Measurements from ENCODE around the gene TCF4.

Gene TCF4

DNA sequence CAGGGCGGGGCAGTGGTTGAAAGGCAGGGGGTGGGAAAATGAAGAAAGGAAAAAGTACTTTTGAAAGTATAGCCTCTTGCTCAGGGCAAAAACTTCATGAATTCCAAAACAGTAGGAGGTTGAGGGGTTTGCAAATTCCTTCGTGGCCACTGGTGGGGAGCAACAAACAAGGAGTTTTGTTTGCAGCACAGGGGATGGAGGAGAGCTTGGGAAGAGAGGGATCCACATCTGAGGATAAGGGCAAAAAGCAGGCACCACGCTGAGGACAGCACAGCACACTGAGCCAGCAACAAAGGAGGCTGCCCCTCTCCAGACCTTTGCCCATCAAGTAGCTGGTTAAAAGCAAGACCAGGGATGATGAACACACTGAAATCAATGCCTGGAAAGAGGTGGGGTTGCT is 148.9 kb downstream of the TCF4 start:
- no peak for DNase-seq (ENCODE audit: low read depth)

DNA sequence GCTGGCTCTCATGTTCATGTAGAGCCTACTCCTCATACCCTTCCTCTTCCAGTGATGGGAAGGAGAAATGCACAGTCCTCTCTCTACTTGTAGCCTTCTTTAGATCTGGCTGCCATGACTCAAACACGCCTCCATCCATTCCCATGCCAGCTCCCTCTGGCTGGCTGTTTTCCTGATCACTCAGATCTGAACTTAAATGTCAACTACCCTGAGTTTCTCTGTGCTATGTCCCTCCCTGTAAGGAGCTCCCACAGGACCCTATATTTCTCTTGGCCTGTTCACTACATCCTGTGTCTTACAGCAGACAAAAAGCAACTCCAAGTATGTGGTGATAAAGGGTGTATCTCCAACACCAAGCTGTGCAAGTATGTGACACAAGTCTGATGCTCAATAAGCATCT is 152.4 kb downstream of the TCF4 start:
- DNase-seq (ENCODE audit: low read depth) = no peak

DNA sequence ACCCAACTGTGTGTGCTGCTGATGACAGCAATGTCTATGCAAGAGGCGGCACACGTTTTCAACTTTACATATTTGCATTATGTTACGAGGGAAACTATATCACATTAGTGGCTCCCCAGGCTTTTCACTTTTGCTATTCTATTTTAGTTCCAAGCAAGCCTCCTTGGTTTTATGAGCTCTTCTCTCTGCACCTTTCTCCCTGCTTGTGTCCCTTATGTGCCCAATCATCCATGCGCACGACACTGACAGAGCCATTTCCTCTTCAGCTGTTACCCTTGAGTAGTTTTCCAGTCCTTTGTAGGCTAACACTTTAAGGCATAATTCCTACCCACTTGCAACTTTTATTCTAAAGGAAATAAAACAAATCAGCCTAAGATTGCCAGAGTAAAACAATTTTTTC is 154.3 kb downstream of the TCF4 start:
- DNase-seq (ENCODE audit: low read depth) = no peak

DNA sequence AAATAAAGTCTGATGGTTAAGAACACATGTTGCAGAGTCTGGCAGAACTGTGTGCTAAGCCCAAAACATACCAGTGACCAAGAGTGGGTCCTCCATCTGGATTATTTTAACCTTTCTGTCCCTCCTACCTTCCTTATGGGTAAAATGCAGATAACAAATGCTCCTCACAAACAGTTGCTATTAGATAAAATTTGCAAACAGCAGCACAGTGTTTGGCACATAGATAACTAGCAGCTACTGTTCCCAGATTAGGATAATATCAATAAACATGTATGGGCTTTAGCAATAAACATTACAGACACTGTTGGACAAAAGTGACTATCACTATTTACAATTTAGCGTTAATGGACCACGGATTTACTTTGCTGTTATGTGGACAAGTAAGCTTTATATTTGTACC is 154.9 kb downstream of the TCF4 start:
- no peak for DNase-seq (ENCODE audit: low read depth)

DNA sequence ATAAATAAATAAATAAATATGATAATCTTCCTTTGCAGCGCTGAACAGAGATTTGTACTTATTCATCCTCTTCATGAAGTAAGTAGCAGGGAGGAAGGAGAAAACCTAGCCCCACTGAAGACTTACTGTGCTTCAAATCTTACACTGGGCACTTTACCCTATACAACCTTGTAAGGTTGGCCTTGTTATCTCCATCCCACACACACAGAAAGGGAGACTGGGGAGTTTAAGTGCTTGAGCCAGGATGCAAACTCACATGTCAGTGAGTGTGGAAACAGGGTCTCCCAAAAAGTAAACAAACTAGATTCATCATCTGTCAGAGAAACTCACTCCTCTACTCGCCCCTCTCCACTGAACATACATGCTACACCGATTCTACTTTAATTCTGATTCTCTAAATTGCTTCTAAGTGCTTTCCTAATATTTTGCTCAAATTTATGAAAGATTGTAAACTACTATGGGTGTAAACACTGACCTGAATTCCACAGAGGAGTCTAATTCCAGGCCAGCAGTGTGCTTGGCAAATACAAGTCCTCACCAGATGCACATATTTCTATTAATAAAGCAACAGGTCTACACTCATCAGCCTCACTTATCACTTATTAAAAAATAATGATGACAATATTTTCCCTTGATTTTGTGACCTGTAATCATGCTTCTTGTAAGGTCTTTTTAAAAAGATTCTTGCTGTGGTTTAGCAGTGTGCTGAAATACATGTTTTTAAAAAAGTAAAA is 155.5 kb downstream of the TCF4 start:
- DNase-seq (ENCODE audit: low read depth) = no peak

DNA sequence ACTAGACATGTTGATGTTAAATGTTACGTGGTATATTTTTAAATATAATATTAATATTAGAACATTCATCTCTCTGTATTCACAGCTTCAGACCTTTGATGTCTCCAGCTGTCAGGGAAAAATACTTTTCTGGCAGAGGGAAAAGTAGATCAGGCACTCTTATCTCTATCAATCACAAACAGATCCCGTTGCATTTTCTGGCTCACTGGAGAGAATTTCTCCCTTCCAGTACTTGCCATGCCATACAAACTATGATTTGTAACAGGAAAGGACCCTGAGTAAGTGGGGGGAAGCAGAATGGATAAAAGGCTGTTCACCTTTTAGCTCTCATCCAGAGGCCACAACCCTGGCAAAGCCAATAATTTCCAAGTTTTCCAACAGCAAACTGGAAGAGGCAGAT is 158.0 kb downstream of the TCF4 start:
- no peak for DNase-seq (ENCODE audit: low read depth)

DNA sequence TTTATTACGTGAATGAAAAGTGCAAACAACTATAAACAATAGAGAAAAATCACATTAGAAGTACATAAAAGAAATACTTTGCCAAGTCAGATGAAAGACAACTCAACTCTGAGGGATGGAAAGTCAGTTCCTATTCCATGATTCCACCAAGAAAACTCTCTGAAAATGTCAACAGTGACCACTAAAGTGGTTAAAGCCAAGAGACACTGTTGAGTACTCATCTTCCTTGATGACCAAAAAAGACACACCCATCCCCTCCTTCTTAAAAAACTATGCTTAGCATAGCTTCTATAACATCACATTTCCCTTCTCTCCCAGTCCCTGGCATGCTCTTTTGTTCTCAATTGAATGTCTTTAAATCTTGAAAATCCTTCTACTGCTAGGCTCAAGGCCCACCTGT is 160.0 kb downstream of the TCF4 start:
- DNase-seq (ENCODE audit: low read depth) = no peak

DNA sequence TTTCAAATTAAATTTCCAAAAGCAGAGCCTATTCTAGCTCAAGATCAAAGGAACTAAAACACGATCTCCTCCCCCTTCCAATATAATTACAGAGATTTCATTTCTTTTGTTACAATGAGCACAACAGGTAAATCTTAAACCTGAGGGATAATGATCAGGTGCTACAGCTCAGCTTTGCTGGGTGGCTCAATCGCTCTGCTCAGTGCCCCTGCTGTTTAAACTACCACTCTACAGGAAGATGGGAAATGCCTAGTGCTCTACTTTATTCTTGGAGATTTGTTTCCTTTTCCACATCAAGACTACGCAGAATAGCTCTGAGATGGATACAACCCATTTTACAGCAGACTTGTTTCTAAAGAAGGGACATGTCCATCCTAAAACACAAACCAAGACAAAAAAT is 162.3 kb downstream of the TCF4 start:
- no peak for DNase-seq (ENCODE audit: low read depth)

DNA sequence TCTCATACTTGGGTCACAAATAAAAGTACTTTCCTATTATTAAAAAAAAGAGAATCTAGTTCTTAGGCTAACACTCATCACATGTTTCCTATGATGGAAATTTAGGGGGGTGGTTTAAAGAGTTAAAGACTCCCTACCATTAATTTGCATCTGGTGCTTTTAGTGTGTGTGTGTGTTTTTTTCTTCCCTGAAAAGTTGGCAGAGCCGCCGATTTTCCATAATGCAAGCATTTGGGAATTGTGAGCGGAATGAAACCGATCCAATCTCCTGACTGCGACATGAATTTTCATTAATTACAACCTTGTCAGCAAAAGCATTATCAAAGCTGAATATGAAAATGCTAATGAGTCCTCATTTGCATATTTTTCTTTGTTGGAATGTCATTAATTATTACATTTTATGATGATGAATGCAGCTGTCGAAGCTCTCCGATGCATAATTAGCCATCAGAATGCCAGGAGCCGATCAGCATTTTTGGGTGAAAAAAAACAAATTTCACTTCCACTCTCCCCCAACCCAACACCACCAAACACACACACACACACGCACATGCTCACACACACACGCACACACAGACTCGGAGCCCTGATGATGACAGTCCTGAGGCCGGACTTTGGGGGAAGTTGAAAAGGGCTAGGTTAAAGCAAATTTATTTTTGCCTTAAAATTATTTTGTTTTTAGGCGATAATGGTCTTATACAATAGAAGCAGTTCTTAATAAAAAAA is 165.4 kb downstream of the TCF4 start:
- DNase-seq (ENCODE audit: low read depth) = no peak

DNA sequence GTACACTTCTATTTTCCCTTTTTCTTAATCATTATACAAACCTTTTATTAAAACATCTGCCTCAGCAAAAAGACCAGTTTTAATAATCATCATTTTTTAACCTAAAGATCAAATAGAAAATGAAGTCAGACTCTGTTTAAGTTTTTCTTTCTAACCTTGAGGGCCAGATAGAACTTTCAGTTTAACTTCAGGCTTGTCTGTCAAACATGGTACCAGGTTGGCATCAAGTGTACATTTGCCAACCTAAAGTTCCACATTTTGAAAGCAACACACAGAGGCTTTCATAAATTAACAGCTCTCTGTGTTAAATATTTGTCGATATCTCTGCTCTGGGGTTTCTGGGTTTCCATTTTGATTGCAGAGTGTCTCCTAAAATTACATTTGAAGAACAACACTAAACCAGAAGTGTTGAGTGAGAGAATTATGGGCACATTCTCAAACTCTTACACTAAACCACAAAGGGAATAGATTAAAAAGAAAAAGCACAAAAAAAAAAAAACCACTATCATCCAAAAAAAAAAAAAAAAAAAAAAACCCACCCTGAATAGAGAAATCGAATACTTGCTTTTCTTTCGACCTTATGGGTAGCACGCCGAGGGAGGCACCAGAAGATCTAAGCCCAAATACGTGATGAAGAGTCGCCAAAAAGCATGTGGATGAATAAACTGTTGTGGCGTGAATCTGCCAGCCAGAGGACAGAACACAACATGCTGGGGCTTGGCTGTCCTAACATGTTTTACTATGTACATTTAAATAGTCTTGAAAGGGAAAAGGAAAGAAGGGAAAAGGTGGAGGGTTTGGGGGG is 166.2 kb downstream of the TCF4 start:
- DNase-seq (ENCODE audit: low read depth) = no peak

DNA sequence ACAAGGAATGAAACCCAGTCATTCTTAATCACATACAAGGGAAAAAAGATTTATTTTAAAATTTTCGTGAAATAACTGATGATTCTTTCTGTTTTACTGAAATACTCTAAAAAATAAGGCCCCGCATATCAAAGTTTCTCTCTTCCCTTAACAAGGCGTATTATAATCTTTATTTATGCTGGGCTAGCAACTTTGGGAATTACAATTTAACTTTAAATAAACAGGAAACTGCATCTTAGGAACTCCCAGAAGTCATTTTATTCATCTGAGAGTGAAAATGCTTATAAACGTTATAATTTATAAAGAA is 166.7 kb downstream of the TCF4 start:
- DNase-seq (ENCODE audit: low read depth) = no peak

DNA sequence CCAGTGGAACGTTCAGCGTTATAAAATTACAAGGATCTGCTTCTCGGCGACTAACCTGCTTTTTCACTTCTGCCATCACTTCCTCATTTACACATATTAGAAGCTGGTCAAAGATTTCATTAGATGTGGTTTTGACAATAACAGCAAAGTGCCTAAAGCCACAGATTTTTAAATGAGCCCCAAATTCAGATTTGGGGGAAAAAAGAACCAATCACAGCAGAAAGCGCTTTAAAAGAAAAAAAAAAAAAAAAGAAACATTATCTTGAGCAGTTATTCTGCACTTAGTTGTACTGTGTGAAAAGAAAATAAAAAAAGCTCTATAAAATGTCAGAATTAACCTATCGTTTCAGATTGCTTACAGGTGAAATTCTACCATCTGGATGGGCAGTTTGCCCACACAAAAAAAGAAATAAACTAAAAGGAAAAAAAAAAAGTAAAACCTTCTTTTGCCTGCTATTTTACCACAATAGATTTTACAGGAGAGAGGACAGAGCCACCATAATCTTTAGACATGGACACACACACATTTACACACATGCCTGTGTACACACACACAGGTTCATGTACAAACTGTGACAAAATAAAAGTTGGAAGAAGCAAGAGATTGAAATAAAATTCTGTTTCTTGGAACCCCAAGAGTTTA is 167.2 kb downstream of the TCF4 start:
- no peak for DNase-seq (ENCODE audit: low read depth)

DNA sequence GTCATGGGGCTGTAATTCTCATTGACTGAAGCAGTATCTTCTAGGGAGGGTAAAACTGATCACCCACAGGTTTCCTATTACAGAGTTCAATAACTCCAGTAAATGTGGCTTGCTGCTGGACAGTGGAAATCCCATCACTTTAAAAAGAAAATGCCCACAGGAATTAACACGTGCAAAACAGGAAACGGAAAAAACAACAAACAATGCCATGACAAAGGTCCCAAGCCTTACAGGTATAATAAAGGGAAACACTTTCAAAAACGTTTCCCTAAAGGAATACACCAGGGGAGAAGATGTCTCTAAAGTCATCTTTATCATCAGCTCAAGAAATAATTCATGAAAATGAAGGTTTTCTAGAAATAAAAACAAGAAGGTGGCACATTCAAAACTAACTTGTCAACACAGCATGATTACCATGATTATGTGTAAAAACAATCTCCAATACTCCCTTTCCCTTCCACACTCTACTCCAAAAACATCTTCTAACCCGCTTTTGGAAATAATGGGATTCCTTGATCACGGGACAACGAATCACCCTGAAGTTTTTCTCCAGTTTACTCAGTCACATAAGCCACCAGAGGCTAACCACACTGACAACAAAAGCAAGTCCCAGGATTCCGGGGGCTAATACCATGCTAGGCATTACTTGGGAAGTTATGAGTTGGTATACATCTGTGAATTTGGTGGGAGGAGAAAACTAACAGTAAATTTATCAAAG is 167.9 kb downstream of the TCF4 start:
- no peak for DNase-seq (ENCODE audit: low read depth)

DNA sequence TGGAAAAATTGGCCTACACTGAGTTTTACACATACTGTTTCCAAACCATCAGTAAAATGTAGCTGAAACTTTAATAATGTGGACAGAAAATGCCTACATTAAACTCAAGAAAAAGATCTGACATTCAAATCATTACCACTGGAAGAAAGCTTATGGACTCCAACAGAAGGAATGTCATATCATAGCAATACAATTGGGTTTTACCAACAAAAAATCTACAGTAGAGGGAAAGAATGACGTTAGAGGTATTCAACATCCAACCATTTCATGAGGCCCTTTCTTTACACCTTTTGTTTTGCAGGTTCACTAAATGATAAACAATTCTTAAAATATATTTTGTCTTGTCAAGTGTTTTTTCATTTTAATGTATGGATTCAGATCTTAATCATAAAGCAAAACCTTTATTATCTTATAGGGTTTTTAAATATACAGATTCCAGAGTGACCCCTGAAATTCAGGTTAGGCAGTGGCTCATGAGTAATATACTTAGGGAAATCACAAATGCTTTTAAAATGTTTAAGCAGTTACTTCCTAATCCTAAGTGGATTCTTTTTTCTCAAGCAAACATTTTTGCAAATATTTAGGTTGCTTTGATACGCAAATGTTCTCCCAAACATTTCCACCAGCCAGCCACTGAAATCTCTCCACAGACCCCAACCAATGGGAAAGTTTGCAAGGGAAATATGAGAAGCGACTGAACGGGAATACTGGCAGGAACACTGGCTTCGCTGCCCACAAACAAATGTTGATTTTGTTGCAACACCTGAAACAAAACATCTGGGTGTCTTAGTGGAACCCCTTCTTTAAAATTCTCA is 168.7 kb downstream of the TCF4 start:
- no peak for DNase-seq (ENCODE audit: low read depth)

DNA sequence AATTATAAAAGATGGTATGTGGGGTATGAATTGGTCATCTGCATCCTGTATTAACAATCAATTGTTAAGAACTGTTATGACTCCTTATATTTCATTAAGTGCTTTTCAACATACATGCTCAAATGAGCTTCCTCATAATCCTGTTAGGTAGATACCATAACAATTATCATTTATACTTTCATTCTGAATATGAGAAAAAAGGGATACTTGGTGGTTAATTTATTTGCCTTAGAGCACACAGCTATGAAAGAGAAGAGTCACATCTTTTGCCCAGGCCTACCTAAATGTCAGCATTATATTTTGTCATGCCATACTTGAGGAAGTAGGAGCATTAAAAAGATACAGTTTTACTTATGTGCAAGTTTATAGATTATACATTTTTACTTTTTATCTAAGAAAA is 169.6 kb downstream of the TCF4 start:
- no peak for DNase-seq (ENCODE audit: low read depth)

DNA sequence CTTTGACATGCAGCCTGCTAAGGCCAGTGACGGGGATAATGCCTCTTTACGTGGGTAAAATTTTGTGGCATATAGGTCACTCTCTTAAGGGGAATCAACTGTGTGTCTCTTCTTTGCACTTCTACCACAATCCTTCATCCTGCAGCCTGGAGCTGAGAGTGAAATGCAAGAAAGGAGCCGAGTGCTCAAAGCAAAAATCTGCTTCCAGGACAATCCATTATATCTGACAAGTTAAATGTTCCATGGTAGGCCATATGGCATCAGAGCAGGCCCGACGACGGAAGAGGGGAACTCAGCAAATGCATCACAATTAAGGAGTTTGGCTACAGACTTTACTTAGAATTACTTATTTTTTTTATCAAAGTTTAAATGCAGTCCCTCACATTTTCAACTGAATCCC is 171.2 kb downstream of the TCF4 start:
- DNase-seq (ENCODE audit: low read depth) = no peak

DNA sequence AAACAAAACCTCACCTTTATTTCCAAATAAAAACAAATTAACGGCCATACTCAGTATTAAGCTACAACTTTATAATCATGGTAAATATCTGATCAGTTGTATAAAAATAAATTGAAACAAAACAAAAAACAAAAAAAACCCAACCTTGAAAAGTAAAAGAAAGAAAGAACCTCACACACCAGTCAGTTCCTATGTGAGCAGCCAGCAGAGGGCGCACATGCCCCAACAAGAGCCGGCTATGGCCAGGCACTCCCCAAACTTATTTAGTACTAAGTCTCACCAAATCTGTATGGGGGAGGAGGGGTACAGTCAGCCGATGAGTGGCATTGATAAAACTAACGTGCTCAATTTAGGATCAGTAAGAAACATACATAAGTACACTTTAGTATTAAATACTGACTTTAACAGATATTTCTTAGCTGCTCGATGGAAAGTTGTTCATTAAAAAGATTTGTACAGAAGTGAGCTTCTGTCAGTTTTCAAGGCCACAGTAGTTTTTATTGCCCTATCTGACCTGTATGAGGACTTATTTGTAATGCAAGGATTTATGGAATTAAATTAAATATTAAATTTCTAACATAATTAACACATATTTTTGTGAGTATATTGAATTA is 172.6 kb downstream of the TCF4 start:
- peak; percentile 59 for DNase-seq (ENCODE audit: low read depth)

DNA sequence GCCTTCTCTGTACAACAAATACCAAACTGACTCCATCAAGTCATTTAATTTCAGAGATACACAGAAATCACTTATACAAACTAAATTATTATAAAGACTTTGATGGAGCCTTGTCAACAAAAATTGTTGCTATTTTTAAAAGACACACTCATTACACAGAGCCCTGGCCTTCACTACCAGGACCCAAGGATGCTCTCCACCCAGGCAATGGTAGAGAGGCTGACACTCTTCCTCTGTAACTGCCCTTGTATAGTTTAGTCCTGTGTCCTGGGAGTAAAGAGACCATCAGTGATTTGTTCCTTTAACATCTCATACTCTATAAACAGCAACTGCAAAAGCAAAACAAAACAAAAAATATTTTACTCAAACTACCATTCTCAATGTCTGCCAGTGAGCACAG is 173.5 kb downstream of the TCF4 start:
- no peak for DNase-seq (ENCODE audit: low read depth)

DNA sequence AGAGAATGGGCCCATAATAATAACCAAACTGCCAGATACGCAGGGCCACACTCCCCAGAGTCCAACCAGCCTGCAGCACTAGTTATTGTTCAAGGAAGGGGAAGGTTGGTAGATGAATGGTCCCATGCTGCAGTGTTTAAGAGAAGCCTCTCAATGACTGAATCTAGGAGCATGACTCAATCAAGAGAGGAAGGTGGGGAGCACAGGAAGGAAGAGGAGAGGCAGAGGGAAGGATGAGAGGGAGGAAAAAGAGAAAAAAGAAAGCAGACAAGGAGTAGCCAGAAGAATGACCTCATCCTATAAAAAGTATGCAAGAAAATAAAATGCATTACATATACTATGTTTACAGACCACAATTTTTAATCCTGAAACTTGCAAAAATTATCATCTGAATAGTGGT is 174.5 kb downstream of the TCF4 start:
- no peak for DNase-seq (ENCODE audit: low read depth)

DNA sequence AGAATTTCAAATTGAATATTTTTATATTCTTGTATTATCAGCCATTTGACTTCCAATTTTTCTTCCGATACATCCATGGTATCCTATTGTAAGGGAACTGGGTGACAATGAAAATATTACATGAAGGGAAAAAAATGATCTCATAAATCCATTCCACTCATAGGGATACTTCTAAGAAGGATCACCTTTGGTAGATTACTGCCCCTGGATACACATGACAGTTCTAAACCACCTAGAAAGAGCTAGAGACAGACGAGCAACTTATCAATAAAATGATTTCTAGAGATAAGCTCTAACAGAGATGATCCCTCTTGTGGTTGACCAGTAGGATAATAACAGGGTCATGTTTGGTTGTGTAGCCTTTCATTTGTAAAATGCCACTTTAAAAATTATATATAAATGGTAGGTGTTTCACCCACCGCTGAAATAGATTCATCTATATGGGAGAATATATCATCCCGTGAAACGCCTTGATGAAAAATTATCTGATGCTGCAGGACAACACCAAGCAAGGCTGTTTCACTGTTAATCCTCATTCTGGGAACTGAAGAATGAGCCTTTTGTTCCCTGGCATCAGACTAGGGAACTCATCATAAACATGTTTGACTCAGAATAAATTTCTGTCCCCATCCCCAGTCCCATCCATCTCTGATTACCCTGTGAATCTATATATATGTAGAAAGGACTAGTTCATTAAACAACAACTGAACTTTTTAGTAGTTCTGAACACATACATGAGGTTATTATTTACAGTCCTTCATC is 180.0 kb downstream of the TCF4 start:
- no peak for DNase-seq (ENCODE audit: low read depth)

All from stimulated activated CD8-positive, alpha-beta memory T cell treated with anti-CD3 and anti-CD28 coated beads, Interleukin-15, amount 100 ng/mL, for 1 hour (primary cell).